ENCODE results near the gene ISL1. TPM values are rescaled to one million over a fixed set of nuclear protein-coding genes. Genes with fewer than 3 reads are reported as not detected.

ISL1 gene
- total and polyA plus RNA-seq, 2 of the 8 experiments (the other 6 are each of a cell fraction or from before 2014, with no cell fraction given) = 0.05 to 0.19 TPM

DNA sequence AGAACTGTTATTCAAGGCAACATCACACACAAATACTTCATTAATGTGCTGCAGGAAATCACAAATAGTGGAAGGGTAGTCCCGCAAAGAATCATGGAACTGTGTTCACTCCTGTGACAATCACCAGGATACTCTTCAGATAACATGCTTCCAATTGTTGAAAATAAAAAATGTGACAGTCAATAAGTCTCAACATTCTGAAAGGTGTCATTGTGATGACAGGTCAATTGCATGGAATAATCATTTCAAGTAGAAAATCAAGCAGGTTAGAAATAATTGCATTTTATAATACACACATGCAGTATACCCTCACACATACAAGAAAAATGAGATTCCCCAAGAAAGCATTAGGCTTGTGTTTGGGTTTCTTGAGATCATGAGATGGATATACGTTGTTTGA is 46.4 kb upstream of the ISL1 start (continued):
- TF ChIP-seq JUN (IDR thresholded peaks at IDR 0.05; ENCODE audit: low read depth, low read length) (no peak), KDM4A (IDR thresholded peaks at IDR 0.05; ENCODE audit: low read depth, low read length, severe bottlenecking) (no peak), SAP30 (IDR thresholded peaks at IDR 0.05; ENCODE audit: insufficient read depth, insufficient replicate concordance, low read length) (no peak), RBBP5 (IDR thresholded peaks at IDR 0.05; ENCODE audit: borderline replicate concordance, low read depth, low read length) (no peak)

Data from H1 (cell line).